Measurements from ENCODE around the gene MOB3A.
"Not testable (repeated sequence)": the region's sequence is repeated elsewhere in the genome, so short reads cannot be mapped to it uniquely, and the experiment has no call there.

The MOB3A gene

GRCh38 chr19:2108251-2109016 lies 12.3 kb upstream of the MOB3A start:
- in situ Hi-C loops (cut with MboI; ENCODE audit: low sequenced_read_pairs): no loop called here

GRCh38 chr19:2103045-2103707 lies 7.0 kb upstream of the MOB3A start:
- in situ Hi-C loops (cut with MboI; ENCODE audit: low sequenced_read_pairs): no loop called here

DNA sequence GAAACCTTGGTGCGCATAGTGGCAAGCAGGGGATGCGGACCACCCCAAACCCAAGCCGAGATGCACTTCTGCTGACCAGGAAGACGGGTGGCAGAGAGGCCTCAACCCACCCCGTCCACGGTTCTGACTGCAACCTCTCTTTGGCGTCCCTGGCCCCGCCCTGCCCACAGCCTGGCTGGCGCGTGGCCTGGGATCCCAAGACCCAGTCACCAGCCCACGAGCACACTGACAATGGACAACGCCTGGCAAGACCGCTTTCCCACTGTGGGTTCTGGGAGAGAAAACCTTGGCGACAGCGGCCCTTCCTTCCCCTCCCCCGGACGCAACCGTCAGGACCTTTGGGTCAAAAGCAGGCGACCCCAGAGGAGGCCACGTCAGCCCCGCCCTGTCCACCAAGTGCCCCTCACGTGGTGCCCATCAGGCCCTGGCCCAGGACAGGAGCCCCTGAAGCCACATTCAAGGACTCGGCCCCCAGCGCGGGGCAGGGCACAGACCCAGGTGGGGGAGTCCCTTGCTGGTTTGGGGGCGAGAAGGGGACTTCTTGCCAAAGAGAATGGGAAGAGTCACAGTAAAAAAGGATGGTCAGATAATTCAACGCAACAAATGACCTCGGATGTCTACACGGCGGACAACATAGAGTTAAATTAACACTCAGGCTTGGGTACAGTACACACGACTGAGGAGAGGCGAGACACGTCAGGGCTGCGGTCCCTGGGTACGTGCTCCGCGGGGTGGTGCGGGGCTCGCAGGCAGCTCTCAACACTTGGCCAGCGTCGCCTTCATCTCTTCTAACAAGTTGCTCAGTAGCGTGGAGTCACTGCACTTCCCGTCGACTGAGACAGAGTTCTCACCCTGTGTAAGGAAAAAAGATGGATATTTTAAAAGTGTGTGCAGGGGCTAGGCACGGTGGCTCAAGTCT lies 5.5 kb upstream of the MOB3A start:
- in situ Hi-C loops (cut with MboI; ENCODE audit: low sequenced_read_pairs): no loop called here

GRCh38 chr19:2100719-2101061 lies 4.6 kb upstream of the MOB3A start:
- in situ Hi-C loops (cut with MboI; ENCODE audit: low sequenced_read_pairs): no loop called here

DNA sequence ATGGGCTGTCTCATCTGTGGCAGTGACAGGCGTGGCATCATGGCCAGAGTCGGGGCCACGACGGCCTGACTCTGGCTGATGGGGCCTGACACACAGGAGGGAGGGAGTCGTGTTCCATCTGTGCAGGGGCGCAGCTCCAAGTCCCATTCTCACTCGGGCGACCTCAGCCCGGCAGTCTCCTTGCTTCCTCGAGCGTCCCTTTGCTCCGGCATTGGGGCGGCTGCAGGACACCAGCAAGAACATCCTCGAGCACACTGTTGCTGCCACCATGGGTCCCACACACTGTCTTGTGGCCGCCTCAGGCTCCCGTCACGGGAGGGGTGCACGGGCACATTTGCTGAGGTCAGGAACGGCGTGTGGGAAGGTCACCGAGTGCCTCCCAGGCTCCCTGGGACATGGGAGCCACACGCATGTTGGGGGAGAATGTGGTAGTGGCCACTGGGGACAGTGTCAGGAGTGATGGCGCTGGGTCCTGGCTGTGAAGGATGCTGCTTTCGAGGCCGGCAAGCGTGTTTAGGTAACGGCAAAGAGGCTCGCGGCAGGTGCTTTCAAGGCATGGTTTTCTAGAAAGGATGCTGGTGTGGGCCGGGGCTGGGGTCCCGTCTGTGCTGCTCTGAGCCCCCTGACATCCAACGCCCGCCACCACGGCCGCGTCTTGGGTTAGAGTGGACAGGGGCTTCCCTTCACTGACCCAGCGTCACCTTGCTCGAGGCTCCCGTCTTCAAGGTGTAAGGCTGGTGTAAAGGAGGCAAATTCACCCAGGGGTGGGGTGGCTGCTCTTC lies 4.0 kb upstream of the MOB3A start:
- in situ Hi-C loops (cut with MboI; ENCODE audit: low sequenced_read_pairs): no loop called here

GRCh38 chr19:2099054-2099501 lies 3.0 kb upstream of the MOB3A start:
- in situ Hi-C loops (cut with MboI; ENCODE audit: low sequenced_read_pairs): no loop called here

DNA sequence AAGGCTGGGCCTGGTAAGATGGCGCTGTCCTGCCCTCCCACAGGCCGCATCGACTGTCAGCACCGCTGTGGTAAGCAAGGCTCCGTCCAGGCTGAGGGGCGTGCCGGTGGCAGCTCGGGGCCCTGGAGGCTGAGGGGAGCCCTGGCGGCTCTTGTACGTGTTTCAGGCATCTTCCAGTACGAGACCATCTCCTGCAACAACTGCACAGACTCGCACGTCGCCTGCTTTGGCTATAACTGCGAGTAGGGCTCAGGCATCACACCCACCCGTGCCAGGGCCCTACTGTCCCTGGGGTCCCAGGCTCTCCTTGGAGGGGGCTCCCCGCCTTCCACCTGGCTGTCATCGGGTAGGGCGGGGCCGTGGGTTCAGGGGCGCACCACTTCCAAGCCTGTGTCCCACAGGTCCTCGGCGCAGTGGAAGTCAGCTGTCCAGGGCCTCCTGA lies 1.8 kb upstream of the MOB3A start:
- in situ Hi-C loops (cut with MboI; ENCODE audit: low sequenced_read_pairs): no loop called here

- in situ Hi-C loops (cut with MboI; ENCODE audit: low sequenced_read_pairs): no loop called here
Observed at GRCh38 chr19:2097203-2097885, 1.2 kb upstream of the MOB3A start.

GRCh38 chr19:2096480-2097202 lies 515 bp upstream of the MOB3A start, which contains the start of gene IZUMO4:
Gene IZUMO4 (plus strand): TSS chr19:2096915. CDS start chr19:2096946, 31 bp downstream.
- in situ Hi-C loops (cut with MboI; ENCODE audit: low sequenced_read_pairs): no loop called here

DNA sequence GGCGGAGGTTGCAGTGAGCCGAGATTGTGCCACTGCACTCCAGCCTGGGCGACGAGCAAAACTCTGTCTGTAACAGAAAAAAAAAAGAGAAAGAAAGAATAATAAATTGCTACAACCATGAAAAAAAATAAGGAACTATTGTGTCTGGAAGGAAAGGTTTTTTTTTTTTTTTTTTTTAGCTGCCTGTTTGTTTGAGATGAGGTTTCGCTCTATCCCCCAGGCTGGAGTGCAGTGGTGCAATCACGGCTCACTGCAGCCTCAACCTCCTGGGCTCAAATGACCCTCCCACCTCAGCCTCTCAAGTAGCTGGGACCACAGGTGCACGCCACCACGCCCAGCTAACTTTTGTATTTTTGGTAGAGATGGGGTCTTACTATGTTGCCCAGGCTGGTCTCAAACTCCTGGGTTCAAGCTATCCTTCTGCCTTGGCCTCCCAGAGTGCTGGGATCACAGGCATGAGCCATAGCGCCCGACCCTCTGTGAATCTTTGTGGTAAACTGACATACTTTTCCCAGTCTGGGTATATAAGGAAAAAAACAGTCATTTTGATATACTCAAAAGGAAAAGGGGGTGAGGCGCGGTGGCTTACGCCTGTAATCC lies 4.1 kb downstream of the MOB3A start:
- in situ Hi-C loops (cut with MboI; ENCODE audit: low sequenced_read_pairs): not testable (repeated sequence)

- in situ Hi-C loops (cut with MboI; ENCODE audit: low sequenced_read_pairs): no loop called here
Observed at GRCh38 chr19:2089727-2090053, 6.4 kb downstream of the MOB3A start.

DNA sequence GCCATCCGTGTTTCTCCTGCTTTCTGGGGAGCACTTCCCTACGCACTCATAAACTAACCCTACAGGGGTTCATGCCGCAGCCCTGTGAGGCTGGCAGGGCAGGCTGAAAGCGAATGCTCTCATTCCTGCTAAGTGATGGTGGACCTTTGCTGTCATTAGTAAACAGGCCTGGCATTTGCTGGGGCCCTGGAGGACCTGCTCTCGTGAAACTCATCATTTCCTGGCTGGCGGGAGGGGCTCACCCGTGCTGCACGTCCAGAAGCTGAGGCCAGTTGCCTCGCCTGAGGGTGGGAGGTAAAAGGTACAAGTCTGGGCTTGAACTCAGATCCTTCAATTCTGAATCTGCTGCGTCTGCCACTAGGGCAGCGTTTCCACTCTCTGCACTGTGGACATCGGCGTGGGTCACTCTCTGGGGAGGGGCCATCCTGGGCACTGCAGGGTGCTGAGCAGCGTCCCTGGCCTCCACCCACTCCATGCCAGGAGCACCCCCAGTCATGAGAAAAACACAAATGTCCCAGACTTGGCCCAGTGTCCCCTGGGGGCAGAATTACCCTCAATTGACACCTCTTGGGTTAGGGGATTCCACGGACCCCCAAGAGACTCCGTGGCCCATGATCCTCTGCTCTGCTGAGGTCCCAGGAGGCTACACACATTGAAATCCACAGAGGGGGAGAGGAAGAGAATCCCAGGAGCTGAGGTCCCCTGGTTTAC lies 7.0 kb downstream of the MOB3A start:
- in situ Hi-C loops (cut with MboI; ENCODE audit: low sequenced_read_pairs): no loop called here

DNA sequence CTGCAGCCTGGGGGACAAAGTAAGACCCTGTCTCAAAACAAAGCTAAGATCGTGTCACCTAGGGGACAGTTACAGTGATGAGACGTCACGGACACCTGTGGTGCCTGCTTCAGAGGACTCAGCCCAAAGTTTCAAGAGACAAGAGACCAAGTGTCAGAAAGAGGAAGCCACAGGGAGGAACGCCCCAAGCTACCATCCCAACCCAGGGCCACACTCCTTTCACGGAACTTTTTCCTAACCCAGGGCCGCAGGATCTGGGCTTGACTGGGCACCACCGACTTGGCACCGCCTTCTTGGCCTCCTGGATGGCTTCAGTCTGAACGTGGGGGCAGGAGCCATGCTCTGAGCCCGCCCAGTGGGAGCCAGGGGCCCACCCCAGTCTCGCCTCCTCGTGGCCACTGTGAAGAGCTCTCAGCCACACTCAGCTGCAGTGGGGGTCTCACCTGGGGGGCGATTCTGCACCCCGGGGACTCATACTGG lies 8.5 kb downstream of the MOB3A start:
- in situ Hi-C loops (cut with MboI; ENCODE audit: low sequenced_read_pairs): no loop called here

DNA sequence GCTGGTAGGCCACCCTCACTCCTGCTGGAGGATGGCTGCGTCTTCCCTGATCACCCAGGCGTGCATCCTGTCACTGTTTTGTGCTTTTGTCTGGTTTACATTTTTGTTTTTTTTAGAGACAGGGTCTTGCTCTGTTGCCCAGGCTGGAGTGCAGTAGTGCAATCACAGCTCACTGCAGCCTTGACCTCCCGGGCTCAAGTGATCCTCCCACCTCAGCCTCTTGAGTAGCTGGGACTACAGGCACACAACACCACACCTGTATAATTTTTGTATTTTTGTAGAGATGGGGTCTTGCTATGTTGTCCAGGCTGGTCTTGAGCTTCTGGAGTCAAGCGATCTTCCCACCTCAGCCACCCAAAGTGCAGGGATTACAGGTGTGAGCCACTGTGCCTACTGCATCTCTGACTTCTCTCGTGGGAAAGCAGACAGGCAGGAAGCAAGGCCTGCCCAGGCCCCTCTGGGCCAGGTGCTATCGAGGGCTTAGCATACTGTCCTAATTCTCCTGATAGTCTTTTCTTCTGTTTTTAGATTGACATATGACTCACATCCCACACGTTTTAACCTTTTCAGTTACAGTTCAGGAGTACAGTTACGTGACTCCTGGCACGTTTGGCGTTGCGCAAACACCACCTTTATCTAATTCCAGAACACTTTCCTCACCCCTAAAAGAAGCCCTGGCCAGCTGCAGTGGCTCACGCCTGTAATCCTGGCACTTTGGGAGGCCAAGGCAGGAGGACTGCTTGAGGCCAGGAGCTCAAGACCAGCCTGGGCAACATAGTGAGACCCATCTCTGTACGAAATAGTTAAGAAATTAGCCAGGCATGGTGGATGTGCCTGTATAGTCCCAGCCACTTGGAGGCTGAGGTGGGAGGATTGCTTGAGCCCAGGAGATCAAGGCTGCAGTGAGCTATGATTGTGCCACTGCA lies 9.2 kb downstream of the MOB3A start:
- in situ Hi-C loops (cut with MboI; ENCODE audit: low sequenced_read_pairs): not testable (repeated sequence)

GRCh38 chr19:2084993-2085720 lies 11.0 kb downstream of the MOB3A start:
- in situ Hi-C loops (cut with MboI; ENCODE audit: low sequenced_read_pairs): no loop called here

GRCh38 chr19:2083174-2083854 lies 12.8 kb downstream of the MOB3A start:
- in situ Hi-C loops (cut with MboI; ENCODE audit: low sequenced_read_pairs): no loop called here

Data from HL-60/S4 treated with phorbol 12-myristate 13-acetate at 8.2 ng/mL for 4 days and 3 days (cell line).